Peyer's patch (tissue), 4 donors: Measurements from ENCODE around the gene JUN.

ENCODE experiments used
- POLR2A ChIP-seq, 2 donors: fragments of 450-650 bp; IDR thresholded peaks; one replicate each; pipeline ENCODE4 v1.5.1; 2017; ENCODE audit warnings: antibody characterized with exemption in 2 of 2, mild to moderate bottlenecking in 2 of 2, moderate library complexity in 2 of 2
- TF ChIP-seq, protein P1 (sequence below), 6 experiments: fragments of 450-650 bp in 4 of 6; fragments of 200-600 bp in 2 of 6; sonication (generic) in 1 of 6; IDR thresholded peaks; one replicate each; pipeline ENCODE4 v1.5.1; 2017 to 2019; ENCODE audit warnings: antibody characterized with exemption in 6 of 6, mild to moderate bottlenecking in 3 of 6, moderate library complexity in 1 of 6

- TF ChIP-seq, protein P1, sequence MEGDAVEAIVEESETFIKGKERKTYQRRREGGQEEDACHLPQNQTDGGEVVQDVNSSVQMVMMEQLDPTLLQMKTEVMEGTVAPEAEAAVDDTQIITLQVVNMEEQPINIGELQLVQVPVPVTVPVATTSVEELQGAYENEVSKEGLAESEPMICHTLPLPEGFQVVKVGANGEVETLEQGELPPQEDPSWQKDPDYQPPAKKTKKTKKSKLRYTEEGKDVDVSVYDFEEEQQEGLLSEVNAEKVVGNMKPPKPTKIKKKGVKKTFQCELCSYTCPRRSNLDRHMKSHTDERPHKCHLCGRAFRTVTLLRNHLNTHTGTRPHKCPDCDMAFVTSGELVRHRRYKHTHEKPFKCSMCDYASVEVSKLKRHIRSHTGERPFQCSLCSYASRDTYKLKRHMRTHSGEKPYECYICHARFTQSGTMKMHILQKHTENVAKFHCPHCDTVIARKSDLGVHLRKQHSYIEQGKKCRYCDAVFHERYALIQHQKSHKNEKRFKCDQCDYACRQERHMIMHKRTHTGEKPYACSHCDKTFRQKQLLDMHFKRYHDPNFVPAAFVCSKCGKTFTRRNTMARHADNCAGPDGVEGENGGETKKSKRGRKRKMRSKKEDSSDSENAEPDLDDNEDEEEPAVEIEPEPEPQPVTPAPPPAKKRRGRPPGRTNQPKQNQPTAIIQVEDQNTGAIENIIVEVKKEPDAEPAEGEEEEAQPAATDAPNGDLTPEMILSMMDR (IDR thresholded peaks at IDR 0.05), result no peak
- TF ChIP-seq POLR2A (IDR thresholded peaks at IDR 0.05), result no peak
These were observed 19.4 kb downstream of the JUN start for GRCh38 chr1:58764294-58764978.
